SU-DHL-6 (cell line): ENCODE data around the gene KLK5.

ENCODE experiments used
- CTCF ChIP-seq: fragments of 200-600 bp; sonication (generic); IDR thresholded peaks from one replicate; pipeline ENCODE4 v1.5.1; 2017; ENCODE audit warnings: antibody characterized with exemption, mild to moderate bottlenecking, low read length, moderate library complexity; ENCODE audit not compliant: insufficient read depth, poor library complexity, severe bottlenecking
- EZH2phosphoT487 ChIP-seq: fragments of 200-600 bp; sonication (generic), shearing (Covaris generic); conservative IDR thresholded peaks from 2 replicates; pipeline ENCODE4 v1.6.1; 2018; ENCODE audit warnings: mild to moderate bottlenecking, antibody characterized with exemption, low read length, moderate library complexity, mixed read lengths

DNA sequence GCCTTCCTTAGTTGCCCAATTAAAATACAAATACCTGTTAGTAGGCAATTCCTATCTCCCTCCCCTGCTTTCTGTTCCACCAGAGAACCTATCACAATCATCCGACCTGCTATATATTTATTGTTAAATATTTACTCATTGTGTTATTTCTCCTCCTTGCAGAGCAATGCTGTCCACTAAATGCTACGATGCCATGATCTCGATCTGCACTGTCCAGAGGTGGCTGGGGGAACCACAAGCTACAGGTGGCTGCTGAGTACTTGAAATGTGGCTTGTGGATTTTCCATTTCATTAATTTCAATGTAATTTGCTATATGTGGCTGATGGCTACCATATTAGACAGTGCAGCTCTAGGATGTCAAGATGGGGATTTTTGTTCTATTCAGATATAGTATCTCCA is 11.4 kb upstream of the KLK5 start:
- TF ChIP-seq CTCF (no peak), EZH2phosphoT487 (no peak)
